Hippocampal formation (tissue), 2 donors: ENCODE data around the gene FAM124B.

Experiments
- DNase-seq, 2 donors: peaks; one replicate each; lab custom pipeline; 2025; lab: John Stamatoyannopoulos, UW

The FAM124B gene

DNA sequence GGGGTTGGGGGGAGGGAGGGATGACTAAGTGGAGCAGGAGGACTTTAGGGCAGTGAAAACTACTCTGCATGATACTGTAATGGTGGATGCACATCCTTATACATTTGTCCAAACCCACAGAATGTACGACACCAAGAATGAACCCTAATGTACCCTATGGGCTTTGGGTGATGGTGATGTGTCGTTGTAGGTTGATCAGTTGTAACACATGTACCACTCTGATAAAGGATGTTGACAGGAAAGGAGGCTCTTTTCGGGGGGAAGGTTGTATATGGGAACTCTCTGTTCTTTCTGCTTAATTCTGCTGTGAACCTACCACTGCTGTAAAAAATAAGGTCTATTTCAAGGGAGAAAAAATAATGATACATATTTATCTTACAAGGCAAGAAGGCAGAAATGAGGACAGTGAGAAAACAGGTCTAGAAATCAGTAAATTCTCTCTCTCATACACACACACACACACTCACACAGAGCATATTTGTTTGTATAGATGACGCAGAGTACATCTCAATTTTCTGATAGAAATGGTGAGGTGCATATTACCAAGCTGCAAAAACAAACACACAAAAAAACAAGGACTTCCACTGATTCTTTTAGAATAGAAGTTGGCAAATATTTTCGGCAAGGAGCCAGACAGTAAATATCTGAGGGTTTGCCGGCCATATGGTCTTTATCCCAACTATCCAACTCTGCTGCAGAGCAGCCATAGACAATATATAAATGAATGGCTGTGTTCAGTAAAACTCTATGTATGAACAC lies 20.2 kb downstream of the FAM124B start:
- DNase-seq = no peak

DNA sequence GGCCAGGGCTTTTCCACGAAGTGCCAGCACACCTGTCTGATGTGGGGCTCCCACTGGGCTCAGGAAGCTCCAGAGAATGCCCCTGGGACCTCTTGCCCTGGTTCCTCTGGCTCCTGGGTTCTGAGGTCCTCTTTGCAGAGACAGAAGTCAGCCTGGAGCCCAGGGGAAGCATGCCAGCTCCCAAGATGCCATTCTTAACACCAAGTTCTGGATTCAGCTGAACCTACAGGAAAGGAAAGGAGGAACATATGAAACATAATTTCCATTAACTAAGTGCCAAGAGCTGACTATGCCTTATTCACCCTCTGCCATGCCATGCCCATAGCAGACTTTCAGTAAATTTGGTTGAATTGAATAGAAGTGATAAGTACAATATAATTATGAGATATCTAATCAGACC lies 21.9 kb downstream of the FAM124B start:
- no peak for DNase-seq

DNA sequence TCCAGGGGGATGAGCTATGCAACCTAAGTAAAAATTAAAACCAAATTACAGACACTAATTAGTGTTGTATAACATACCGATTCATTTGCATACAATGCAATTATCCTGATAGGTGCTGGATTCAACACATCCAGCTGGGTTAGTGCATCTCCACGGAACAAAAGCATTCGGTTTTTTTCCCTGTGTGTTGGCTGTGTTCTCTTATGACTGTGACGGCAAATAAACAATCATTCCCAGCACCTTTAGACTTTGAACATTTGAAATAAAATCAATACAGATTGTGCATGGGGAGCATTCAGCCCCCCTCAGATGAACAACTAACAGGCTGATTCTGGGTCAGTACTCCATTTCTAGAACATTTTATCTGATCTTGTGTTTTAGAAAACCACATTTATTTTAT lies 22.7 kb downstream of the FAM124B start:
- no peak for DNase-seq

DNA sequence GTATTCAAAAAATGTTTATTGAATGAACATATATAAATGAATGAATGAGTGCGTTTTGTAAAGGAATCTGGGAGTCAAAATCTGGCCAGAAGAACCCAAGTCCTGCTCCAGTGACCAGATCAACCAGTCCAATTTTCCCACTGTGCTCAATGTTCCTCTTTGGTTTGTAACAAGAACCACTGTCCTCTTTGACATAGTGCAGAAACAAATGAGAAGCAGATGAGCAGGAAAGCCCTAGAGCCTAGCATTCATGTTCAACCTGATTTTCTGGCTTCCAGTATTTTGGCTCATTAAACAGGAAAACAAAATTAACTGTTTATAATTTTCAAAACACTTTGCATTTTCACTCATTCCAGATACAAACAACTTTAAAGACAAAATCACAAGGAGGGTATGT lies 23.2 kb downstream of the FAM124B start:
- DNase-seq = no peak

DNA sequence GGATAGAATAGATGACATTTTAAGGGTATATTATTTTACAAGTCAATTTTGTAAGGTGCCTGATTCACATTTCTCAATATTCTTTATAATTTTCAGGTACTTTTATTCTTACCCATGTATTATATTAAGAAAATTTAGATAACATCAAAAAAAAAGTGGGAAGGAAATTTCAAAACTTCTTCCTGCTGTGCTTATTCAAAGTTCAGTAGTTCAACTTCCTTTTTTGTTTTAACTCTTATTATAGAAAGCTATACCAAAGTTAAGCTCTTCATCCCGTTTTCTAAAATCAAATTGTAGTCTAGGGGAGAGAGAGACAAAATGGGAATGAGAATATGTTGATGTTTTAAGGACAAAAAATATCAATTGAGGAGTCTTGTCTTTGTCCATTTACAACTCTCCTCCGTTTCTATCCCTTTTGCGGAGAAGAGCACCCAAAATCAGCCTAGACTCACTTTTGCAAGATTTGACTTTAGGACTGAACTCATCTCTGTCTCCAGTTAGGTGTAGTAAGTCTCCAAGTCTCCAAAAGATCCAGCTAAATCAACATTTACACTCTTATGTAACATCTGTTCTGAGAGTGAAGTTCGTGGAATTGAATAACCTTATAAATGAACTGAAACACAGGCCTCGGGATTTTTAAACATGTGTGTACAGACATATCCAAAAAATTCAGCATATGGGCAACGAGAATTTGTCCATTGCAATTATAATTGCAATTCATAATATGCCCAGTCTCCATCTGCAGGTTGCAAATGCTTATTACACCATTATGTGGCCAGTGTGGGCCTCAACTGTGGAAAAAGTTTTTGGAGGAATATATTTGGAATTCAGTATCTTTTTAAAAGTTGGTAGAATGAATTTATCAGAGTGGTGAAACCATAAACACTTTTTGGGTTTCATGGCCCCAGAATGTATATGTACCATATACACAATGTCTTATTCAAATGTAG lies 23.9 kb downstream of the FAM124B start:
- no peak for DNase-seq

DNA sequence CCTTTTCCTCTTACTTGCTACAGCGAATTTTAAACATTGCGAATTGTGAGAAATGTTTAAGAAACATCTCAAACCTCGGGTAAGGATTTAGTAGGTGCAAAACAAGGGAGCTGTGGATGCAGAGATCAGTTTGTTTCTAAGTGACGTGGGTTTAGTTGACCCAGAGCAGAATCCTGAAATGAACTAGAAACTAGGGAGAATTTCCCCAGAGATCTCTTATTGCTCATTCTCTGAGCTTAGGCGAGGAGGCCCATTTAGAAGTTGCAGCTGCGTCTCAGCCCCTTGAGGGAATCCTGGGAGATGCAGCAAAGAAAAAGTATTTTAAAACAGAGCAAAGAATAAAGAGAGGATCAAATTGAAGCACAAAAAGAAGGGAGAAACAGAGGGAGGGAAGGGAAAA lies 29.3 kb downstream of the FAM124B start:
- no peak for DNase-seq

DNA sequence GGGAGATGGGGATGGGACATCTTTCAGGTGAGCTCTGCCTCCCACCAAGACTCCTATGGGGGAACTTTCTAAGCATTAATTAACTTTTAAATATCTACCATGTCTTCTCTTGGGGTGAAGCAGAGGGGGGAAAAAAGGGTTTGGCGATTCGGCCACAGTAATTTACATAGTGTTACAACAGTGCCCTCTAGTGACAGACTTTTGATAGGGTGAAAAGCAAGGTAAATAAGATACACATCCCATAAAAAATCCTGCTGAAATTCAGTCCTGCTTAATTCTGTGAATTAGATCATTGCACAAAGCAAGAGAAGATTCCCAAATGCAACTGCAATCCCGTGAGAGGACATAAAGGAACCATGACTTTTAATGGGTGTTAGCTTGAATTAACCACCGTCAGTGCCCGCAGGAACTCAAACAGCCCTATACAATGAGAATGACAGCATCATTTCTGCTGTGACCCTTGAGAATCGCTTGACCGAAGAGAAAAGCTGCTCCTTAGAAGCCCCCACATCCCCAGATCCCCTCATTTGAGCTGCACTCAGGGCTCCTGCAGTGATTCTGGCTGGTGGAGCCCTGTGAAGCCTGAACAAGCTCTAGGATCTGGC lies 32.8 kb downstream of the FAM124B start:
- peak in 1 of 2 donors; percentile 33 for DNase-seq

DNA sequence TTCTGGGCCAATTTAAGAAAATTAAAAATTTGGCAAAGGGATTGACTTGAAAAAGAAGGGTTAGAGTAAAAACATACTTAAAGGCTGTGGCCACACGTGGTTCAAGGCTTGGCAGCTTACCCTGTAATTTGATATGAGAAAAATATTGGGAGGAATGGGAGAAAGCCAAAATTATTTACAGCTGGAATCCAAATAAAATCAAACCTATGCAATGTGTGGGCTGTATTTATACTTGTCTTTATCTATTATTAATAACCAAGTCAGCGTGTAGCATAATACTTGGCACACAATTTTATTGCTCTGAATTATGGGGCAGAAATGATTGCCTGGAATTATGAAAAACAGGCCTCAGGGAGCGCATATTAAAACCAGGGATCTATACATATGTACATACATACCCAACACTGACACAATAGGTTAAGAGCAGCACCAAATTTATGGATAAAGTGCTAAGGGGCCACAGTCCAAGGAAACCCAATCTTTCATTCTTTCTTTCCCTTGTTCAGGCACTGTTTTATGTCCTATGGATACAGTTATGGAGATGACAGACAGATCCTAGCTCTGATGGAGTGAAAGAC lies 35.6 kb downstream of the FAM124B start:
- no peak for DNase-seq

DNA sequence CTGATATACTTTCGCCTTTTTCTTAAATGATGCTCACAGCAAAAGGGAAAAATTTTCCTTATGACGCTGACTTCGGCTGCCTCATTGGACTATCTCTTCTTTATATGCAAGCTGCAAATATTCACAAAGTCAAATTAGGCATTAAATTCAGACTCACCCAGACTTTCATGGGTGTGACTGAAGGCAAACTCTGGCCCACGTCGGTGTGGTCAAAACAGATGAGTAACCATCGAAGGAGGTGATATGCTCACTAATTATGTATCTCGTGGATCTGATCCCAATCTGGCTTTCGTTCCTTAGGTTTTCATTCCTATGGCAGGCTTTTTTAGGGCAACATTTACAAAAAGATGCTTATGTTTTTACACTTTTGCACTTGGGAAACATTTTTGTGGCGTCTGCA lies 36.6 kb downstream of the FAM124B start:
- DNase-seq = no peak

DNA sequence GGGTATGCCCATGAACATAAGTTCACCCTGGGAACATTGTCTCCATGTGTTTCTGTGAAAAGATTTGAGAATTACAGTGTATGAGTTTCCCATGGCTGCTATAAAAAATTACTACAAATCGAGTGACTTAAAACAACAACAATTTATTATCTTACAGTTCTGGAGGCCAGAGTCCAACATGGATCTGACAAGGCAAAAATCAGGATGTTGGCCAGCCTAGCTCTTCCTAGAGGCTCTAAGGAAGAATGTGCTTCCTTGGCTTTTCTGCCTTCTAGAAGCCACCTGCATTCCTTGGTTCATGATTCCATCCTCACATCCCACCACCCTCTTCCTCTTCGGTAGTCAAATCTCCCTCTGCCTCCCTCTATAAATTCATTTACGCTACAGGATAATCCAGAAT lies 38.6 kb downstream of the FAM124B start:
- no peak for DNase-seq

DNA sequence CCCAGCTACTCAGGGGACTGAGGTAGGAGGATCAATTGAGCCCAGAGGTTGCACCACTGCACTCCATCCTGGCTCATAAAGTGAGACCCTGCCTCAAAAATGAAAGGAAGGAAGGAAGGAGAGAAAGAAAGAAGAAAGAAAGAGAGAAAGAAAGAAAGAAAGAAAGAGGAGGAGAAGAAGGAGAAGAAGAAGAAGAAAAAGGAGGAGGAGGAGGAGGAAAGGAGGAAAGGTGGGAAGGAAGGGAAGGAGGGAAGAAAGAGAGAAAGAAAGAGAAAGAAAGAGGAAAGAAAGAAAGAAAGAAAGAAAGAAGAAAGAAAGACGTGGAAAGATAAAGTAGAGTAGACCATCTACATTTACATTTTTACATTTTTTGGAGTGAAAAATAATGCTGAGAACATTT lies 39.8 kb downstream of the FAM124B start:
- DNase-seq = no peak

DNA sequence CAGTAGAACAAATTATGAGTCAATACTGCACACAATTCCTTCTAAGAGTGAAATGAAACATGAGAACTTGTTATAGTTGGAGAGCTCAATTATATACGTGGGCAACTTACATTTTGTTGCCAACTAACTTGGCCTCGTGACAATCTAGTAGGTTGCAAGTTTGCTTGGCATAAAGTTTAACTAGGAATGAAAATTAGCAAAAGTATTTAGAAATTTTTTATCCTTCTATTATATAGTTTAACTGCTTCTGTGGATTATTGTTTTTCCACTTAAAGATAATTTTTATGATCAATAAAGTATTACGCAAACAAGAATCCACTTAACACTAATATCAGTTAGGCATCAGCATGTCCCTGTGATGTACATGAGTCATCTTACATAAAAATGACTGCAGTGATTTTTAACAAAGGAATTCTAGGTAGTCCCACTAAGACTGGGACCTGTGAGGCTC lies 41.1 kb downstream of the FAM124B start:
- no peak for DNase-seq

DNA sequence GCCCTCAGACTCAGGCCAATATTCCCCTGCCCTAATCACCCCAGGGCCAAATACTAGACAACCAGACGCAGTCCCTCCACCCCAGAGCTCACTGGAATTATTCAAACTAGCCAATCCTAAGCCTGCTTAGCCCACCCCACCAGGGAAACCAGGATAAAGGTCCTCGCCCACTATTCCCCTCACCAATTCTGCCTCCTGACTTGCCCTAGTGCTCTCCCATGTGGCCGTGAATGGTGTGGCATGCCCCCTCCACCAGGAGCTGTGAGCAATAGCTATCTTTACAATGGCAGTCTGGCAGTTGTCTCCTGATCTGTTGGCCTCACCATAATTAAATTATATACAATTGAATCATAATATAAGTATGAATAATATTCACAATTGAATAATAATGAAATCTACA lies 42.3 kb downstream of the FAM124B start:
- DNase-seq = no peak

DNA sequence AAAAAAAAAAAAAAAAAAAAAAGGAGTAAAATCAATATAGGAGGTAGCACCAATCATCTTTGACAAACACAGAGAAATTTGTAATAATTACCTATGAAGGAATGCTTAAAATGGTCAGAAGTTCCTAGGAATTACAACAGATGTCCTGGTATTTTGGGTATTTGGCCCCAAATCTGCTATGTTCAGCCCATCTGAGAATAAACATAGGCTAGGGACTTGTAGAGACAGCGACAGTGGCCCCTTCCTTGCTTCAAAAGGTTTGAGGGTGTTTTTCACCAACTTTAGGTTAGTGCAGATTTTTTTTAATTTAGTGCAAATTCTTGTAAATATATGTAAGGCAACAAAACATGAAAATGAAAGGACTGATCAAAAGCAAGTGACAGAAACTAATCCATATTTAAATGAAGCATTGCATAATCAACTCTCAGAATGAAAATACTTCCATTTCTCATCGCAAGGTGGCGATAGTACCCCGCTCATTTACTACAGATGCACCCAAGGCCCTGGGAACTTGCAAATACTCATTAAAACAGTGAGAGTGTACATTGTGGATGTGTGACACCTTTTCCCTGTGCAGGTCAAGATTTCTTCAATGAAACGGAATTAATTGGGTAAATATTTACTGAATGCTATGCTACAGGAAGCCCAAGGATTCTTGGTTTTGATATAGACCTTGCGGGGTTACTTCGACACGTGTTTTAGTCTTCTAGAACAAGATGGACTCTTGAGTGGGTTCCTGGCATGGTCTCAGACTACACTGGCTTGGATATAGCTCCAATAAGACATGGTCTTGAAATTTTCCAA lies 44.6 kb downstream of the FAM124B start:
- DNase-seq = peak; percentile 21 to 41

DNA sequence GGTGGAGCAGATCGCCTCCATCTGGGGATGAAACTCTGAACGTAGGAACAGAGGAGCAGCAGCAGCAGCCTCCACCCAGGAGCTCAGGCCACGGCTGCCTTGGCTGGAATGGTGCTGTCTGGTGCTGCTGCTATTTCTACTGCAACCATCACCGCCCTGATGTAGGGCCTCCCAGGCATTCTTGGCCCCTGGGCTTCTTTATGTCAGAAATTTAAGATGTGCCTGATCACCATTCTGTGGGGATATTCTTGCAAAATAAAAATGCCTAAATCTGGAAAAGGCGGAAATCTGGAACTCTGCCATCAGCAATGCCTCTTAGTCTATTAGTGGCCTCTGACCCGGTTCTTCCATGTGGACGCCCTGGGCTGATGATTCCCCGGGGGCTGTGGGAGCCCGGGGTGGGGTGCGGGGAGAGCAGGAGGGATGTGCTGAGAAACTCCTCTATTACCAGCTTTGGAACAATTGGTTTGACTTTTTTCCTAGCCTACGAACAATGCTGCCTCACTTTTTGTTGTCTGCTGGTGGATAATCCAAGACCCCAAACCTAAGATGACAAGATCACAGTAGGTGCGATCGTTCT lies 47.2 kb downstream of the FAM124B start:
- no peak for DNase-seq

DNA sequence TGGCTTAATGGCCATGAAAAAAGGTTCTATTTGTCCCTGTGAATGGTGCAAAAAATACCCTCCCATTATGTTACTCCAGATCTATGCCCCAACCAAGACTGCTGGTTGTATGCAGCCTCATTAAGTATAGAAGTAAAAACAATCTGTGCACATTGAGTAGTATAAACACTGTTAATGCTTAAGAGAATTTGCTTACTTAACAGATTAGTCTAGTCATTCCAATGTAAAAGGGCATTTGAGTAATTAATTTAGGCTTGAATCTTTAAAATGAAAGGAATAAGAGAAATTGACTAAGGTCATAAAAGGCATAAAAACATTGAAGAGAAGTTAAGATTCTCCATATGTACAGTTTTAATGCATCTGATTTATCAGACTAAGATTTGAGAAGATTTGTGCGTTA lies 51.2 kb downstream of the FAM124B start:
- DNase-seq = no peak

DNA sequence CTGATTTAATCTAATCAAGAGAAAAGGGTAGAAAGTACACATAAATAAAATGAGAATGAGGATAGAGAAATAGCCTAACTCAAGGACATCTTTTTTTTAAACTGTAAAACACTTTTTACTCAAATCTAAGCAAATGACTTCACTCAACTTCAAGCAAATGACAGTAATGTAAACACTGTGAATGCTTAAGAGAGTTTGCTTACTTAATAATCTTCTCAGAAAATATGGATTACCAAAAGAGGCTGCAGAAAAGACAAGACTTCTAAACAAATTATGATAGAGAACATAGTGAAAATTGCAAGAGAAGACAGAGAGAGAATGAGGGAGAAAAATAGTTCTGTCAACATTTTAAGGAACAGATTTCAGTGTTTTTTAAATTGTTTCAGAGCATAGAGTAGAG lies 52.5 kb downstream of the FAM124B start:
- no peak for DNase-seq

DNA sequence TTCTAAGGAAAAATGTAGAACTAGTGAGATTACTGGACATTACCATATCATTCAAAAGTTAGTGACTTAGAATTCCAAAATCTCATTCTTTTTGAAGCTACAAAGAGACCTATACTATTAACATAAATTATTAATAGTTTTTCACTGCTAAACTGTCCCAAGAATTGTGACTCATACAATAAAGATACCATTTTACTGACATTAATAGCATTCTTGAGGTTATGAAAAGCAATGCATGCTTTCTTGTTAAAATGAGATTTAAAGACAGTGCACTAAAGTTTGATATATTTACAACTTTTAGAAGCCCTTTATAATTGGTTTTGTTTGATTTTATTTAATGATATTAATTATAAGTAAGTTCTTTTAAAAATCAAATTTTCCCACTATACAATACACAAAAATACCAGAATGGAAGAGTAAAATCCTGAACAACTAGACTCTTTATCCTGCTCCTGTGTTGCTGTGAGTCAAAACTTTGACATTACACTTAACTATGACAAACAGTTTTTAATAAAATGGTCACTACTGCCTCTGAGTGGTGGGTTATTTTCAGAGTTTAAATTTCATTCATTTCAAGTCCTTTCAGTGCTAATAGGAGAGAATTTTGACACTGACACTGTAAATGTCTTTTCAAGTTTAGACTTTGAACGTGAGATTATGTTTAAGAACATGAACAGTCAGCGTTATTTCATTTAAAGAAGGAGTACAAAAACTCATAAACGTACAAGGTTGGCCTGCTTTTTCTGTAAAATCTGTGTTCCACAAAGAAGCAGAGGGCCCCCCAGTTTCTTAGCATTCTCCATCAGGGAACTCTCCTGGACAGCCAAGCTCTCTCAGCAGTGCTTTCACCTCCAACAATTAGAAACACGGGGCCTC lies 54.5 kb downstream of the FAM124B start:
- no peak for DNase-seq

DNA sequence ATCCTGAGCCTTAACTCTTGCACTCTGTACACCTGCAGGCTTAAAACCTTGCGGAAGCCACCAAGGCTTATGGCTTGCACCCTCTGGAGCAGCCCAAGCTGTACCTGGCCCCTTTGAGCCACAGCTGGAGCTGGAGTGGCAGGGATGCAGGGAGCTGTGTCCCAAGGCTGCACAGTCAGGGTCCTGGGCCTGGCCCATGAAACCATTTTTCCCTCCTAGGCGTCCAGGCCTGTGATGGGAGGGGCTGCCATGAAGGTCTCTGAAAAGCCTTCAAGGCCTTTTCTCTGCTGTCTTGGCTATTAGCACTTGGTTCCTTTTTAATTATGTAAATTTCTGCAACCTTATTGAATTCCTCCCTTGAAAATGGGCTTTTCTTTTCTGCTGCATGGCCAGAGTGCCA lies 56.4 kb downstream of the FAM124B start:
- no peak for DNase-seq

DNA sequence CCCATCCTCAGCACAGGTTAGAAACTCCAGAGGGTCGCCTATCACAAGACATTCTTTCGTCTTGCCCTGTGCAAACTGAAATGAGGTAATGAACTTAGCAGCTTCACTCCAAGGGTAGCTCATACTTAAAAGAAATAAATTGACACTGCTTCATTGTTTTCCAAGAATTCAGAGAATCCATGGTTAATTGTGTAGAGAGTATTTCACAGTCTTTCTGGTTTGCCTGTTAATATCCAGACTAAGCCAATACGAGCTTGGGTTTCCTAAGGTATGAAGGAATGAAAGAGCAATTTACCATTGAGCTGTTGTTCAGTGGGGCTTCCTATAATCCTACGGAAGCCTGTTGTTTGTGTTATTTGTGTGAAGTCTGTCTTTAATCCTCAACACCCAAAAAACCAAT lies 58.7 kb downstream of the FAM124B start:
- no peak for DNase-seq
